HG03520 (cell line): ENCODE measurements around the gene HOGA1.

Experiments
- ATAC-seq: cut with Tn5 transposase; IDR thresholded peaks from one replicate; pipeline ENCODE4 v1.9.1; 2021; ENCODE audit warnings: mild to moderate bottlenecking, moderate library complexity; ENCODE audit not compliant: unreplicated experiment

HOGA1 gene

GRCh38 chr10:97578171-97578844 is 5.9 kb upstream of the HOGA1 start:
- ATAC-seq, result no peak

- ATAC-seq, result no peak
These were observed 3.5 kb upstream of the HOGA1 start for GRCh38 chr10:97580421-97581367.

GRCh38 chr10:97582169-97582568 is 2.0 kb upstream of the HOGA1 start:
- no peak for ATAC-seq

GRCh38 chr10:97583476-97583875 is 713 bp upstream of the HOGA1 start:
- no peak for ATAC-seq

- ATAC-seq, result no peak
These were observed 729 bp downstream of the HOGA1 start for GRCh38 chr10:97584798-97585438.

GRCh38 chr10:97585439-97585811 is 1.2 kb downstream of the HOGA1 start:
- ATAC-seq, result no peak

- ATAC-seq, result no peak
These were observed 3.0 kb downstream of the HOGA1 start for GRCh38 chr10:97587183-97587582.

GRCh38 chr10:97589479-97589878 is 5.3 kb downstream of the HOGA1 start, which contains the start of gene C10orf62:
TSS of gene C10orf62 (plus strand) at chr10:97589721. CDS start at chr10:97589898, 177 bp downstream.
- no peak for ATAC-seq

GRCh38 chr10:97590082-97590747 is 6.0 kb downstream of the HOGA1 start:
- ATAC-seq, result no peak

- ATAC-seq, result no peak
These were observed 6.7 kb downstream of the HOGA1 start for GRCh38 chr10:97590748-97591495.

- no peak for ATAC-seq
These were observed 9.2 kb downstream of the HOGA1 start for GRCh38 chr10:97593421-97593820.

- ATAC-seq, result no peak
These were observed 12.2 kb downstream of the HOGA1 start for GRCh38 chr10:97596101-97597082.

- no peak for ATAC-seq
These were observed 13.6 kb downstream of the HOGA1 start for GRCh38 chr10:97597778-97598177.

- no peak for ATAC-seq
These were observed 14.4 kb downstream of the HOGA1 start for GRCh38 chr10:97598407-97599271.

- no peak for ATAC-seq
These were observed 15.1 kb downstream of the HOGA1 start for GRCh38 chr10:97599272-97599619.

- no peak for ATAC-seq
These were observed 16.4 kb downstream of the HOGA1 start for GRCh38 chr10:97600616-97601015.

- ATAC-seq, result no peak
These were observed 17.4 kb downstream of the HOGA1 start for GRCh38 chr10:97601268-97602215.
